Neutrophil (primary cell): Measurements from ENCODE around the gene HK2.

Source experiments
- H3K27ac ChIP-seq: fragments of 200-600 bp; sonication (generic); 2 replicates; pipeline ENCODE4 v1.5.1; 2016; ENCODE audit warnings: mild to moderate bottlenecking, moderate library complexity
- H3K27me3 ChIP-seq: fragments of 200-600 bp; sonication (generic); 2 replicates; pipeline ENCODE4 v1.6.0; 2016; ENCODE audit warnings: mild to moderate bottlenecking
- H3K36me3 ChIP-seq: fragments of 200-600 bp; sonication (generic); 2 replicates; pipeline ENCODE4 v1.5.1; 2017
- H3K4me1 ChIP-seq, 2 experiments: fragments of 200-600 bp in 1 of 2; sonication (generic) in 1 of 2; 1 replicate in 1 of 2; 2 replicates in 1 of 2; pipeline versions ENCODE4 v1.5.1 to v1.6.1; 2013 to 2016; ENCODE audit warnings: low read depth in 1 of 2, low read length in 1 of 2, mild to moderate bottlenecking in 1 of 2, moderate library complexity in 1 of 2; ENCODE audit not compliant: control insufficient read depth in 1 of 2, insufficient read depth in 1 of 2
- H3K4me3 ChIP-seq, 2 experiments: fragments of 200-600 bp in 1 of 2; sonication (generic) in 1 of 2; 1 replicate in 1 of 2; 2 replicates in 1 of 2; pipeline ENCODE4 v1.5.1; 2013 to 2016; ENCODE audit warnings: low read depth in 1 of 2, low read length in 1 of 2, mild to moderate bottlenecking in 1 of 2, moderate library complexity in 1 of 2
- H3K9me3 ChIP-seq: fragments of 200-600 bp; sonication (generic); 2 replicates; pipeline ENCODE4 v1.5.1; 2016
- CTCF ChIP-seq: fragments of 200-600 bp; sonication (generic); IDR thresholded peaks from 2 replicates; pipeline ENCODE4 v1.5.1; 2016; ENCODE audit warnings: antibody characterized with exemption

Gene HK2

DNA sequence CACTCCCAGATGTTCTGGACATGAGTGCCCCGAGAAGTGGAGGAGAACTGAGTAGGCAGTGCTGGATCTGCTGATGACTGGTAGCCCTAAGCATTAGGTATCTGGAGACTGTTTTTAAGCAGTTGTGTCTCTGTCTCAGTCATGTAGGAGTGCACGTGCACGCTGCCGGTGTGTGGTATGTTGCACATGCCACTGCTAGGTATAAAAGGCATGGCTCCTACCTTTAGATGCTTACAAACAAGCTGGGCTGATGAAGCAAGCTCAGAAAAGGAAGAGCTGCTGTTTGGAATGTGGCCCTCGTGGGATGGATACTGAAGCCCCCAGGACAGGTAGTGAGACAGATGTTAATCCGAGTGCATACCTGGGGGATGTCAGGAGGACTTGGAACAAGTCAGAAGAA, 49.1 kb downstream of the HK2 start:
- Histone ChIP-seq H3K9me3 (no peaks in the 10 kb centered on the region), H3K27ac (peak overlapping the region; percentile 69), H3K27me3 (no peaks in the 10 kb centered on the region), H3K36me3 (peaks cover 100% of the 10 kb centered on the region), H3K4me3 (no peak overlapping the region), H3K4me1 (peaks cover 36 to 53% of the 10 kb centered on the region in 2 experiments)
- no peak for TF ChIP-seq CTCF

DNA sequence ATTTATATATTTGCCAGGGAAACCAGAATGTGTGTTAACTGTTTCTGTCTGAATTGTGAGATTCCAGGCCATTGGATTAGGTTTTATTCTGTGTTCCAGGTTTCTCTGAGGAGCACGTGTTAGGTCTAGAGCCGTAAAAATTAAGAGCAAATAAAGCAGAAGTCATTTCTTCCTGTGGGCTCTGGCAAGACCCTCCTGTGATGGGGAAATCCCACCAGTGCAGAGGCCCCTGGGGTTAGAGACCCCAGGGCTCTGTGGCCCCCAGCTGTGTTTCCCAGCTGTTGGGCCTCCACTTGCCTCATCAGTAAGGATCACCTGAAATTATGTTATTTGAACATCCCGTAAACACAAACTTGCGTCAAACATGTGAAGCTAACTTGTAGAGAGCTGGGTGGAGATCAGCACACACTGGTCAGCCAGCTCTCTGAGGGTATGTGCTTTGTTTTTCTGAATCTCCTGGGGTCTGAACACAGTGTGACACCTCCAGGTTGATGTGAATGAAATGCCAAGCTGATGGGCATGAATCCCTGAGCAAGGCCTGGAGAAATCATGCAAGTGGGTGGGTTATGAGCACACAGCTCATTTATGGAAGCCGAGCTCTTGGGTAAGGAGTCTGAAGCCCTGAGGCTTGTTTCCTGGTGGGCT, 50.3 kb downstream of the HK2 start:
- Histone ChIP-seq H3K27me3 (no peaks in the 10 kb centered on the region), H3K36me3 (peaks cover 100% of the 10 kb centered on the region)
- TF ChIP-seq CTCF, result no peak

GRCh38 chr2:74884866-74885265, 50.9 kb downstream of the HK2 start:
- H3K27me3 ChIP-seq, result no peaks in the 10 kb centered on the region
- H3K27ac ChIP-seq, result peak overlapping the region; percentile 69
- peaks cover 31 to 47% of the 10 kb centered on the region in 2 experiments for H3K4me1 ChIP-seq
- H3K4me3 ChIP-seq, result no peak overlapping the region
- H3K36me3 ChIP-seq, result peaks cover 100% of the 10 kb centered on the region
- no peaks in the 10 kb centered on the region for H3K9me3 ChIP-seq
- TF ChIP-seq CTCF, result no peak

More for the DNA sequence above, 50.3 kb downstream of the HK2 start:
- H3K9me3 ChIP-seq, result no peaks in the 10 kb centered on the region
- H3K27ac ChIP-seq, result peak overlapping the region; percentile 69
- H3K4me3 ChIP-seq, result no peak overlapping the region
- H3K4me1 ChIP-seq, result peaks cover 31 to 47% of the 10 kb centered on the region in 2 experiments

DNA sequence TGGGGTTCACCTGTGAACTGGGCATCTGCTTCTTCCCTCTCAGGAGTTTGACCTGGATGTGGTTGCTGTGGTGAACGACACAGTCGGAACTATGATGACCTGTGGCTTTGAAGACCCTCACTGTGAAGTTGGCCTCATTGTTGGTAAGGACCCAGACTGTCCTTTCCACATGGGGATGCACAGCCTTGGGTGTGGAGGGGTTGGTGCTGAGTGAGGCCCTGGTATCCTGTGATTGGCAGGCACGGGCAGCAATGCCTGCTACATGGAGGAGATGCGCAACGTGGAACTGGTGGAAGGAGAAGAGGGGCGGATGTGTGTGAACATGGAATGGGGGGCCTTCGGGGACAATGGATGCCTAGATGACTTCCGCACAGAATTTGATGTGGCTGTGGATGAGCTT, 52.3 kb downstream of the HK2 start:
- peaks cover 100% of the 10 kb centered on the region for H3K36me3 ChIP-seq
- no peak overlapping the region for H3K27ac ChIP-seq
- H3K27me3 ChIP-seq, result no peaks in the 10 kb centered on the region
- H3K4me3 ChIP-seq, result no peak overlapping the region
- peaks cover 4% of the 10 kb centered on the region for H3K9me3 ChIP-seq
- TF ChIP-seq CTCF, result no peak
- H3K4me1 ChIP-seq, result peaks cover 31 to 46% of the 10 kb centered on the region in 2 experiments

DNA sequence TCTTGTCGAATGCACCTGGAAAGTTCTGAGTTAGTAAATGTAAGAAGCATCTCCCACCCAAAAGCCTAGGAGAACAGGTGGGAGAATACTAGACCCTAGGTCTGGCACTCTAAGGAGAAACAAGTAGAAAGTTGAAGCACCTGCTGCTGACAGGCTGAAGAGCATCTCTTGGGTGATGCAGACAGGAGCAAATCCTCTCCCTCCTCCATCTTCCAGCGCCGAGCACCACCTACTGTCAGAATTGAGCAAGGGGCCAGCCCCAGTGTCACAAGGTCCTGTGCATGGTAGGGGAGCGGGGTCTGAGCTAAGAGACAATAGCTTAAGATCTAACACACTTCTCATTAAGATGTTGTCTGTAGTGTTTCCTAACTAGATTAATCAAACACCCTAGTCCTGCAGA, 52.9 kb downstream of the HK2 start:
- peaks cover 100% of the 10 kb centered on the region for H3K36me3 ChIP-seq

More for the DNA sequence above, 52.9 kb downstream of the HK2 start:
- H3K4me3 ChIP-seq, result no peak overlapping the region
- H3K27ac ChIP-seq, result no peak overlapping the region
- no peak for TF ChIP-seq CTCF
- H3K4me1 ChIP-seq, result peaks cover 30 to 40% of the 10 kb centered on the region in 2 experiments
- peaks cover 4% of the 10 kb centered on the region for H3K9me3 ChIP-seq
- no peaks in the 10 kb centered on the region for H3K27me3 ChIP-seq
